GM13976 (cell line): ENCODE results near the gene MSI2.

Source experiments
- DNase-seq: peaks from one replicate; pipeline ENCODE4 v3.0.0; 2012; ENCODE audit warnings: low spot score
- CTCF ChIP-seq: IDR thresholded peaks from 2 replicates; pipeline ENCODE4 v1.5.1; 2012; ENCODE audit warnings: borderline replicate concordance, mild to moderate bottlenecking; ENCODE audit not compliant: insufficient read depth; ENCODE audit errors: extremely low read depth, missing control alignments, control extremely low read depth
- in situ Hi-C: fragments of 300-500 bp; cut with MboI; formaldehyde crosslinking; loops from one replicate; pipeline ENCODE4 v1.12.0; 2022; ENCODE audit warnings: low sequenced_read_pairs, mixed read lengths, inconsistent platforms; ENCODE audit not compliant: unreplicated experiment

The MSI2 gene

GRCh38 chr17:57726213-57726790 is 470.0 kb downstream of the MSI2 start:
- DNase-seq, result no peak
- in situ Hi-C loops, result no loop called here
- TF ChIP-seq CTCF, result no peak

- TF ChIP-seq CTCF, result no peak
- in situ Hi-C loops, result no loop called here
- no peak for DNase-seq
Observed at GRCh38 chr17:57726838-57727237, 470.5 kb downstream of the MSI2 start.

GRCh38 chr17:57727630-57728175 is 471.4 kb downstream of the MSI2 start:
- no peak for DNase-seq
- no peak for TF ChIP-seq CTCF
- in situ Hi-C loops, result no loop called here

- no peak for TF ChIP-seq CTCF
- no peak for DNase-seq
- in situ Hi-C loops, result no loop called here
Observed at GRCh38 chr17:57730026-57730701, 473.8 kb downstream of the MSI2 start.

- TF ChIP-seq CTCF, result no peak
- no peak for DNase-seq
- in situ Hi-C loops, result no loop called here
Observed at GRCh38 chr17:57732062-57732461, 475.7 kb downstream of the MSI2 start.

- no peak for TF ChIP-seq CTCF
- in situ Hi-C loops, result no loop called here
- DNase-seq, result no peak
Observed at GRCh38 chr17:57733085-57733484, 476.8 kb downstream of the MSI2 start.
